PC-9 (cell line): ENCODE results near the gene MSI2. TPM values are rescaled to one million over a fixed set of nuclear protein-coding genes. Genes with fewer than 3 reads are reported as not detected.

Source experiments
- BruUV-seq: library from RNA; stranded (reverse); fragments of 400-500 nt; replicated peaks from 2 replicates; lab custom pipeline; 2021; lab: Mats Ljungman, UMichigan
- CTCF ChIA-PET: fragments of 300-600 bp; sonication (Branson Sonifier 250); formaldehyde crosslinking; loops from one replicate; lab custom pipeline; 2022; ENCODE audit warnings: antibody characterized with exemption; lab: Charles Lee
- POLR2A ChIA-PET: fragments of 300-600 bp; sonication (Branson Sonifier 250); formaldehyde crosslinking; loops from one replicate; lab custom pipeline; 2022; ENCODE audit warnings: antibody characterized with exemption; ENCODE audit not compliant: unreplicated experiment; lab: Charles Lee
- DNase-seq, 2 experiments: peaks; one replicate each; pipeline versions ENCODE4 v3.0.0 to v3.0.0-alpha.2; 2015 to 2022; ENCODE audit warnings: mixed read lengths in 1 of 2
- H2AFZ ChIP-seq: fragments of 200-600 bp; sonication (generic); 2 replicates; pipeline ENCODE4 v1.8.1; 2017; ENCODE audit warnings: antibody characterized with exemption
- H3F3A ChIP-seq: fragments of 200-600 bp; sonication (generic); 2 replicates; pipeline ENCODE4 v1.8.1; 2017; ENCODE audit warnings: antibody characterized with exemption, mild to moderate bottlenecking, low read depth; ENCODE audit not compliant: insufficient read depth
- H3K27ac ChIP-seq: fragments of 200-600 bp; sonication (generic); 2 replicates; pipeline ENCODE4 v1.6.1; 2016; ENCODE audit warnings: mixed run types
- H3K27me3 ChIP-seq: fragments of 200-600 bp; sonication (generic); 2 replicates; pipeline ENCODE4 v1.6.1; 2016; ENCODE audit warnings: low read depth, mixed run types; ENCODE audit not compliant: insufficient read depth
- H3K36me3 ChIP-seq: fragments of 200-600 bp; sonication (generic); 2 replicates; pipeline ENCODE4 v1.6.1; 2016; ENCODE audit warnings: low read depth, mixed run types
- H3K4me1 ChIP-seq: fragments of 200-600 bp; sonication (generic); replicated peaks from 2 replicates; pipeline ENCODE4 v1.6.1; 2016; ENCODE audit warnings: mixed run types; ENCODE audit not compliant: insufficient read depth
- H3K4me2 ChIP-seq: fragments of 200-600 bp; sonication (generic); 2 replicates; pipeline ENCODE4 v1.6.1; 2017; ENCODE audit warnings: mixed run types
- H3K4me3 ChIP-seq: fragments of 200-600 bp; sonication (generic); 2 replicates; pipeline ENCODE4 v1.6.1; 2016; ENCODE audit warnings: mixed run types
- H3K79me2 ChIP-seq: fragments of 200-600 bp; sonication (generic); 2 replicates; pipeline ENCODE4 v1.6.1; 2017; ENCODE audit warnings: low read depth, mixed run types
- H3K9me2 ChIP-seq: fragments of 200-600 bp; sonication (generic); 2 replicates; pipeline ENCODE4 v1.8.1; 2017; ENCODE audit warnings: mild to moderate bottlenecking; ENCODE audit not compliant: insufficient read depth
- H3K9me3 ChIP-seq: fragments of 200-600 bp; sonication (generic); 2 replicates; pipeline ENCODE4 v1.8.1; 2016; ENCODE audit warnings: low read depth; ENCODE audit not compliant: insufficient read depth
- H4K20me1 ChIP-seq: fragments of 200-600 bp; sonication (generic); 2 replicates; pipeline ENCODE4 v1.8.1; 2017; ENCODE audit not compliant: insufficient read depth
- CTCF ChIP-seq: fragments of 200-600 bp; sonication (generic); conservative IDR thresholded peaks from 2 replicates; pipeline ENCODE4 v1.6.1; 2017; ENCODE audit warnings: mixed run types, antibody characterized with exemption, mild to moderate bottlenecking, moderate library complexity
- EZH2 ChIP-seq: fragments of 200-600 bp; sonication (generic); IDR thresholded peaks from 2 replicates; pipeline ENCODE4 v1.8.0; 2017; ENCODE audit warnings: antibody characterized with exemption, low read depth
- intact Hi-C: fragments of 100-400 bp; cut with micrococcal nuclease; formaldehyde crosslinking; loops from one replicate; pipeline ENCODE4 v1.10.0; 2022; ENCODE audit not compliant: unreplicated experiment
- total RNA-seq: library from RNA; stranded (reverse); gene quantifications from 2 replicates; pipeline ENCODE4 v1.2.3, GENCODE V29; 2021

MSI2 gene
- total RNA-seq, 1 experiment from 2014 or later, result 15.7 TPM

DNA sequence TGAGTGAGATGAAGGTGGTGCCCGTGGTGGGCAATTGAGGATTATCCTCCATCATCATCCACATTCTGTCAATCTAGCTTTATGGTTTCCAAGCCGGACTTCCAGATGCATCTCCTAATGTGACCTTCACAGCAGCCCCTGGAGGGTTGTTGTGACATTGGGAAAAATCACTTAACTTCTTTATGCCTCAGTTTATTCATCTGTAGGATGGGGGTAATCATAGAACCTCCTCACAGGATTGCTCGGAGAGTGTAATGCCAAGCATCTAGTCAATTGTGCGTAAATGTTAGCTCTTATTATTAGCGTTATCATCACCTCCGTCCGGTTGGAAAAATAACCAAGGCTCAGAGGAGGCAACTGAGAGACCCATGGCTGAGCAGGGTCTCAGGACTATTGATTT lies 274.8 kb downstream of the MSI2 start:
- H3K4me2 ChIP-seq, result no peak overlapping the region
- no peaks in the 10 kb centered on the region for H3K9me3 ChIP-seq
- H4K20me1 ChIP-seq, result no peaks in the 10 kb centered on the region
- H3K4me3 ChIP-seq, result no peak overlapping the region
- no peaks in the 10 kb centered on the region for H3K36me3 ChIP-seq
- no peaks in the 10 kb centered on the region for H3K4me1 ChIP-seq
- intact Hi-C loops, result no loop called here
- H3F3A ChIP-seq, result no peaks in the 10 kb centered on the region
- ChIA-PET CTCF (no interaction called here), POLR2A (no interaction called here)
- no peak overlapping the region for H3K27ac ChIP-seq
- peak in 1 of 2 experiments; percentile 3 for DNase-seq
- TF ChIP-seq EZH2 (no peak), CTCF (no peak)
- H3K79me2 ChIP-seq, result no peaks in the 10 kb centered on the region
- no peaks in the 10 kb centered on the region for H3K9me2 ChIP-seq
- H2AFZ ChIP-seq, result no peak overlapping the region
- BruUV-seq, result no TSS peak
- H3K27me3 ChIP-seq, result peaks cover 7% of the 10 kb centered on the region; the same call in 1 of the 2 replicates

GRCh38 chr17:57531648-57532504 lies 275.6 kb downstream of the MSI2 start:
- H3K27me3 ChIP-seq, result peaks cover 7% of the 10 kb centered on the region; the same call in 1 of the 2 replicates
- ChIA-PET POLR2A (no interaction called here), CTCF (no interaction called here)
- no TSS peak for BruUV-seq
- TF ChIP-seq EZH2 (no peak), CTCF (no peak)
- intact Hi-C loops, result no loop called here
- no peaks in the 10 kb centered on the region for H3K9me3 ChIP-seq
- no peaks in the 10 kb centered on the region for H3K79me2 ChIP-seq
- peak in 1 of 2 experiments; percentile 17 for DNase-seq
- H3F3A ChIP-seq, result no peaks in the 10 kb centered on the region
- H3K9me2 ChIP-seq, result no peaks in the 10 kb centered on the region
- H3K4me3 ChIP-seq, result no peak overlapping the region
- H3K36me3 ChIP-seq, result no peaks in the 10 kb centered on the region
- no peak overlapping the region for H3K27ac ChIP-seq
- no peak overlapping the region for H3K4me2 ChIP-seq
- no peak overlapping the region for H2AFZ ChIP-seq
- H3K4me1 ChIP-seq, result no peaks in the 10 kb centered on the region
- no peaks in the 10 kb centered on the region for H4K20me1 ChIP-seq

DNA sequence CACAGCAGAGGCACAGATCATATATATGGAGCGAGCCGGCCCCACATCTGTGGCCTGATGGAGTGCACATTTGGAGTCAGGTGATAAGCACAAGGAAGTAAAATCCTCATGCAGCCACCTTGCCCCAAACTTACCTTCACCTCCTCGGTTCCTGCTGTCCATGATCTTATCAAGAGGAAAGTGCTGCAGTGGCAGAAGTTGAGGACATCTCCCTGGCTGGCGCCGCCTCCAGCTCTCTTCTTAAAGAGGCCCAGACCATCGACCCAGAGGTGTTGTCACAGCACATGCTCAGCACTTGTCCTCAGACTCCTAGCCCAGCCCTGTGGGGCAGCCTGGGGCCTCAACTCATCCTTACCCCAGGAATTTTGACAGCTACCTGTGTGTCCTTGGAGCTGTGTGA lies 276.2 kb downstream of the MSI2 start:
- no TSS peak for BruUV-seq
- CTCF ChIA-PET, result no interaction called here
- Histone ChIP-seq H2AFZ (no peak overlapping the region), H3K4me1 (no peaks in the 10 kb centered on the region), H3K79me2 (no peaks in the 10 kb centered on the region), H3K9me3 (no peaks in the 10 kb centered on the region), H3K9me2 (no peaks in the 10 kb centered on the region), H3K36me3 (no peaks in the 10 kb centered on the region), H3K27me3 (peaks cover 7% of the 10 kb centered on the region; the same call in 1 of the 2 replicates), H3K4me2 (no peak overlapping the region), H3F3A (no peaks in the 10 kb centered on the region), H4K20me1 (no peaks in the 10 kb centered on the region), H3K27ac (no peak overlapping the region), H3K4me3 (no peak overlapping the region)
- intact Hi-C loops, result no loop called here
- TF ChIP-seq EZH2 (no peak), CTCF (no peak)
- peak in 1 of 2 experiments; percentile 28 for DNase-seq
- POLR2A ChIA-PET, result no interaction called here
